HepG2 (cell line): ENCODE results near the gene TGFA. TPM values are rescaled to one million over a fixed set of nuclear protein-coding genes. Genes with fewer than 3 reads are reported as not detected.

ENCODE experiments used
- AGO2 ChIP-seq: fragments of 200-400 bp; formaldehyde crosslinking; optimal IDR thresholded peaks from 2 replicates; pipeline ENCODE3; 2017; ENCODE audit warnings: mild to moderate bottlenecking, low read depth, low read length, moderate library complexity
- ARNTL ChIP-seq: sonication (generic); formaldehyde crosslinking; IDR thresholded peaks from 2 replicates; pipeline ENCODE4 v1.4.0; 2020; ENCODE audit warnings: mild to moderate bottlenecking, missing genetic modification reagents
- ATF1 ChIP-seq: IDR thresholded peaks from 2 replicates; pipeline ENCODE4 v1.6.1; 2016; ENCODE audit warnings: mild to moderate bottlenecking, control low read depth
- BCL6 ChIP-seq: IDR thresholded peaks from 2 replicates; pipeline ENCODE4 v1.6.1; 2016; ENCODE audit warnings: missing genetic modification reagents, missing compliant biosample characterization
- BCLAF1 ChIP-seq: fragments of 450-650 bp; IDR thresholded peaks from 2 replicates; pipeline ENCODE4 v1.6.1; 2017; ENCODE audit warnings: mild to moderate bottlenecking
- HMG20A ChIP-seq: IDR thresholded peaks from 2 replicates; pipeline ENCODE4 v1.6.1; 2016; ENCODE audit warnings: borderline replicate concordance
- IRX3 ChIP-seq: sonication (generic); formaldehyde crosslinking; IDR thresholded peaks from 2 replicates; pipeline ENCODE4 v1.8.1; 2023; ENCODE audit warnings: mild to moderate bottlenecking, low read depth, missing genetic modification reagents, borderline replicate concordance
- JUN ChIP-seq: sonication (generic); formaldehyde crosslinking; IDR thresholded peaks from 2 replicates; pipeline ENCODE4 v1.4.0; 2020; ENCODE audit warnings: mild to moderate bottlenecking, missing genetic modification reagents
- KLF12 ChIP-seq: sonication (generic); formaldehyde crosslinking; IDR thresholded peaks from 2 replicates; pipeline ENCODE4 v1.4.0; 2020; ENCODE audit warnings: missing genetic modification reagents, borderline replicate concordance
- MNT ChIP-seq: fragments of 450-650 bp; IDR thresholded peaks from 2 replicates; pipeline ENCODE4 v1.6.1; 2016
- TBX3 ChIP-seq: fragments of 450-650 bp; IDR thresholded peaks from 2 replicates; pipeline ENCODE4 v1.6.1; 2017; ENCODE audit warnings: antibody characterized with exemption, mild to moderate bottlenecking, inconsistent platforms, borderline replicate concordance
- TGIF2 ChIP-seq: IDR thresholded peaks from 2 replicates; pipeline ENCODE4 v1.6.1; 2016; ENCODE audit warnings: control low read depth, missing compliant biosample characterization
- UBTF ChIP-seq: sonication (generic); formaldehyde crosslinking; IDR thresholded peaks from 2 replicates; pipeline ENCODE4 v1.4.0; 2020; ENCODE audit warnings: mild to moderate bottlenecking, missing genetic modification reagents
- ZBTB10 ChIP-seq: sonication (generic); formaldehyde crosslinking; IDR thresholded peaks from 2 replicates; pipeline ENCODE4 v1.4.0; 2020; ENCODE audit warnings: missing genetic modification reagents, borderline replicate concordance
- ZNF17 ChIP-seq: sonication (generic); formaldehyde crosslinking; IDR thresholded peaks from 2 replicates; pipeline ENCODE4 v1.5.0; 2020; ENCODE audit warnings: mild to moderate bottlenecking, missing genetic modification reagents
- ZNF230 ChIP-seq: sonication (generic); formaldehyde crosslinking; IDR thresholded peaks from 2 replicates; pipeline ENCODE4 v1.4.0; 2020; ENCODE audit warnings: mild to moderate bottlenecking, missing genetic modification reagents
- ZNF260 ChIP-seq: sonication (generic); formaldehyde crosslinking; IDR thresholded peaks from 2 replicates; pipeline ENCODE4 v1.4.0; 2020; ENCODE audit warnings: missing genetic modification reagents, low read depth, mild to moderate bottlenecking, borderline replicate concordance
- ZNF687 ChIP-seq: sonication (generic); formaldehyde crosslinking; IDR thresholded peaks from 2 replicates; pipeline ENCODE4 v1.5.1; 2020; ENCODE audit warnings: mild to moderate bottlenecking, missing genetic modification reagents, moderate library complexity
- polyA plus RNA-seq, 8 experiments: library from polyadenylated mRNA; depleted of rRNA in 3 of 8; stranded (reverse) in 7 of 8; unstranded in 1 of 8; fragments of >200 nt; fragmentation: Illumina TruSeq in 4 of 8; extraction: Trizol in 4 of 8; gene quantifications; 2 replicates each; pipeline versions ENCODE4 v1.2.1 to v1.2.3, GENCODE V29; 2011 to 2016; ENCODE audit warnings: low read depth in 4 of 8, missing spikeins in 1 of 8, mixed read lengths in 1 of 8; ENCODE audit not compliant: insufficient read depth in 1 of 8
- total RNA-seq, 5 experiments: library from RNA; depleted of rRNA; stranded (reverse); fragments of >200 nt; fragmentation: Illumina TruSeq; extraction: Trizol; gene quantifications; 2 replicates each; pipeline ENCODE4 v1.2.3, GENCODE V29; 2016; ENCODE audit warnings: low read depth in 1 of 5

TGFA gene
- total and polyA plus RNA-seq, 2 of the 13 experiments (the other 11 are each of a cell fraction or from before 2014, with no cell fraction given): 7.8 to 15.3 TPM

GRCh38 chr2:70553334-70553583 lies 367 bp downstream of the TGFA start (continued):
- TF ChIP-seq BCL6 (CRISPR knock-in tag) (no peak), MNT (no peak), ZNF230 (no peak), TBX3 (0 out of 2 replicates have a peak, but pooled peaks have one; percentile 29), ZNF687 (CRISPR knock-in tag) (peak; percentile 62; the same call in 1 of the 2 replicates), HMG20A (no peak), KLF12 (no peak), ZNF17 (CRISPR knock-in tag) (no peak), BCLAF1 (no peak), UBTF (CRISPR knock-in tag) (no peak), AGO2 (no peak), ZBTB10 (CRISPR knock-in tag) (no peak), IRX3 (CRISPR knock-in tag) (peak; percentile 65), ARNTL (0 out of 2 replicates have a peak, but pooled peaks have one; percentile 9), TGIF2 (no peak), ZNF260 (CRISPR knock-in tag) (no peak), JUN (CRISPR knock-in tag) (no peak), ATF1 (CRISPR knock-in tag) (no peak)
